ENCODE measurements around the gene SLC6A18.

The SLC6A18 gene

GRCh38 chr5:1245905-1246576 lies 20.9 kb downstream of the SLC6A18 start:
- DNase-seq (ENCODE audit: low spot score): no peak
- TF ChIP-seq CTCF (IDR thresholded peaks at IDR 0.05; ENCODE audit: extremely low read depth, missing control alignments): no peak

GRCh38 chr5:1246711-1247431 lies 21.7 kb downstream of the SLC6A18 start:
- DNase-seq (ENCODE audit: low spot score): peak; percentile 71

GRCh38 chr5:1247811-1248210 lies 22.6 kb downstream of the SLC6A18 start:
- TF ChIP-seq CTCF (IDR thresholded peaks at IDR 0.05; ENCODE audit: extremely low read depth, missing control alignments): no peak
- DNase-seq (ENCODE audit: low spot score): no peak

More at GRCh38 chr5:1246711-1247431, 21.7 kb downstream of the SLC6A18 start:
- TF ChIP-seq CTCF (IDR thresholded peaks at IDR 0.05; ENCODE audit: extremely low read depth, missing control alignments): no peak

- no peak for TF ChIP-seq CTCF (IDR thresholded peaks at IDR 0.05; ENCODE audit: extremely low read depth, missing control alignments)
- no peak for DNase-seq (ENCODE audit: low spot score)
These were observed 24.4 kb downstream of the SLC6A18 start for GRCh38 chr5:1249366-1250280.

GRCh38 chr5:1251678-1252580 lies 26.7 kb downstream of the SLC6A18 start:
- no peak for TF ChIP-seq CTCF (IDR thresholded peaks at IDR 0.05; ENCODE audit: extremely low read depth, missing control alignments)
- no peak for DNase-seq (ENCODE audit: low spot score)

- DNase-seq (ENCODE audit: low spot score): no peak
- no peak for TF ChIP-seq CTCF (IDR thresholded peaks at IDR 0.05; ENCODE audit: extremely low read depth, missing control alignments)
These were observed 27.5 kb downstream of the SLC6A18 start for GRCh38 chr5:1252681-1253080.

All from GM20000 (cell line).